ENCODE results near the gene ARHGAP5.
"Not testable (repeated sequence)": the region's sequence is repeated elsewhere in the genome, so short reads cannot be mapped to it uniquely, and the experiment has no call there.

ARHGAP5 gene

GRCh38 chr14:32087907-32088306 is 10.8 kb downstream of the ARHGAP5 start:
- no peak for TF ChIP-seq TAF1 (IDR thresholded peaks at IDR 0.05; ENCODE audit: borderline replicate concordance, low read depth, low read length)
- TF ChIP-seq POLR2A (IDR thresholded peaks at IDR 0.05; ENCODE audit: low read depth, low read length): no peak
- no peak for TF ChIP-seq POLR2AphosphoS5 (IDR thresholded peaks at IDR 0.05; ENCODE audit: low read depth, low read length)
- FAIRE-seq (no peak), DNase-seq (ENCODE audit: insufficient read length) (no peak)

- DNase-seq (ENCODE audit: insufficient read length) (no peak), FAIRE-seq (no peak)
- TF ChIP-seq POLR2A (IDR thresholded peaks at IDR 0.05; ENCODE audit: low read depth, low read length): no peak
- no peak for TF ChIP-seq POLR2AphosphoS5 (IDR thresholded peaks at IDR 0.05; ENCODE audit: low read depth, low read length)
- no peak for TF ChIP-seq TAF1 (IDR thresholded peaks at IDR 0.05; ENCODE audit: borderline replicate concordance, low read depth, low read length)
These were observed 13.6 kb downstream of the ARHGAP5 start for GRCh38 chr14:32090686-32091085.

- TF ChIP-seq POLR2A (IDR thresholded peaks at IDR 0.05; ENCODE audit: low read depth, low read length) (no peak), POLR2AphosphoS5 (IDR thresholded peaks at IDR 0.05; ENCODE audit: low read depth, low read length) (no peak), TAF1 (IDR thresholded peaks at IDR 0.05; ENCODE audit: borderline replicate concordance, low read depth, low read length) (no peak)
- no peak for FAIRE-seq
- DNase-seq (ENCODE audit: insufficient read length): no peak
These were observed 22.4 kb downstream of the ARHGAP5 start for GRCh38 chr14:32099473-32099872.

DNA sequence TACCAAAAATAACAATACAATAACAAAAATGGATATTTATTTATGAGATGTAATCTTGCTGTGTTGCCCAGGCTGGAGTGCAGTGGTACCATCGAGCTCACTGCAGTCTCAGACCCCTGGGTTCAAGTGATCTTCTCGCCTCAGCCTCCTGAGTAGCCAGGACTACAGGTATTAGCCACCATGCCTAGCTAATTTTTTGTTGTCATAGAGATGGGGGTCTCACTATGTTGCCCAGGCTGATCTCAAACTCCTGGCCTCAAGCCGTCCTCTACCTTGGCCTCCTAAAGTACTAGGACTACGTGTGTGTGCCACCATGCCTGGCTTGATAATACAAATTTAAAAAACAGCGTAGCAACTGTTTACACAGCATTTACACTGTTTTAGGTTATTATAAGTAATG is 23.1 kb downstream of the ARHGAP5 start:
- TF ChIP-seq POLR2AphosphoS5 (IDR thresholded peaks at IDR 0.05; ENCODE audit: low read depth, low read length) (no peak), TAF1 (IDR thresholded peaks at IDR 0.05; ENCODE audit: borderline replicate concordance, low read depth, low read length) (no peak), POLR2A (IDR thresholded peaks at IDR 0.05; ENCODE audit: low read depth, low read length) (no peak)
- DNase-seq (ENCODE audit: insufficient read length): no peak
- no peak for FAIRE-seq

GRCh38 chr14:32102152-32102787 is 25.2 kb downstream of the ARHGAP5 start:
- DNase-seq (ENCODE audit: insufficient read length) (no peak), FAIRE-seq (no peak)

DNA sequence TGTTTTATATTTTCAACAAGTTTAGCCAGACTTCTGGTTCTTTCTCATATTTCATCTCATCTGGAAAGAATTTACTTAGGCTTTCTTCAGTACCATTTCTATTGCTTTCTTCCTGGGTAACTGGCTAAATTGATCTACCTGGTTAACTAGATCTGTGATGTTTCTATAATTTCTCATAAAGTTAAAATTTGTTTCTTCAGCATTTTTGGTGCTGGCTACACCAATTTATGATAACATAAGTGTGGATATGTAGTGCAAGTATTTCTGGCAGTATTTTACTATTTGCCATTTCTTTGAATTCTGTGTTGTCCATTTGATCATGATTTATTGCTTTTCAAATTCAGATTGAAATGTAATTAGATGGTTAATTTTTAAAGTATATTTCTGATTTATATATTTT is 25.9 kb downstream of the ARHGAP5 start:
- no peak for FAIRE-seq
- TF ChIP-seq POLR2A (IDR thresholded peaks at IDR 0.05; ENCODE audit: low read depth, low read length): no peak
- TF ChIP-seq POLR2AphosphoS5 (IDR thresholded peaks at IDR 0.05; ENCODE audit: low read depth, low read length): no peak
- no peak for TF ChIP-seq TAF1 (IDR thresholded peaks at IDR 0.05; ENCODE audit: borderline replicate concordance, low read depth, low read length)
- no peak for DNase-seq (ENCODE audit: insufficient read length)

More at GRCh38 chr14:32102152-32102787, 25.2 kb downstream of the ARHGAP5 start:
- TF ChIP-seq POLR2A (IDR thresholded peaks at IDR 0.05; ENCODE audit: low read depth, low read length): no peak
- TF ChIP-seq POLR2AphosphoS5 (IDR thresholded peaks at IDR 0.05; ENCODE audit: low read depth, low read length): no peak
- no peak for TF ChIP-seq TAF1 (IDR thresholded peaks at IDR 0.05; ENCODE audit: borderline replicate concordance, low read depth, low read length)

DNA sequence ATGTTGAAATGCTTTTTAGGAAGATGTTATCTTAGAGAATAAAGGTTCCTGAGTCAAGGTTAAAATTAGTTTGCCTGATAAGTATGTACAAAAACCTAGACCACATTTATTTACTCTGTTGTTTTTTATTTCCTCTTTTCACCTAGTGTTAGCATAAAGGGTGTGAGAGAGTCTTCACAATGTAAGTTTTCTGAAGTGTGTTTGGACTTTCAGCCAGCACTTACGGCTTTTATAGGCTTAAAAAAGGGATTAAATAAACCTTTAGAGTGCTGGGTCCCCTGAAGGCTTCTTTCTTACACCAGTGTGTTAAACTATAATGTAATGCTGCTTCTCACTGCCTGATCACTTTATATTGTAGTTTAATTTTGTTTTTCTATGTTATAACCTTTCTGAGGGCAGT is 27.2 kb downstream of the ARHGAP5 start:
- TF ChIP-seq POLR2AphosphoS5 (IDR thresholded peaks at IDR 0.05; ENCODE audit: low read depth, low read length) (no peak), TAF1 (IDR thresholded peaks at IDR 0.05; ENCODE audit: borderline replicate concordance, low read depth, low read length) (no peak), POLR2A (IDR thresholded peaks at IDR 0.05; ENCODE audit: low read depth, low read length) (no peak)
- FAIRE-seq (no peak), DNase-seq (ENCODE audit: insufficient read length) (no peak)

DNA sequence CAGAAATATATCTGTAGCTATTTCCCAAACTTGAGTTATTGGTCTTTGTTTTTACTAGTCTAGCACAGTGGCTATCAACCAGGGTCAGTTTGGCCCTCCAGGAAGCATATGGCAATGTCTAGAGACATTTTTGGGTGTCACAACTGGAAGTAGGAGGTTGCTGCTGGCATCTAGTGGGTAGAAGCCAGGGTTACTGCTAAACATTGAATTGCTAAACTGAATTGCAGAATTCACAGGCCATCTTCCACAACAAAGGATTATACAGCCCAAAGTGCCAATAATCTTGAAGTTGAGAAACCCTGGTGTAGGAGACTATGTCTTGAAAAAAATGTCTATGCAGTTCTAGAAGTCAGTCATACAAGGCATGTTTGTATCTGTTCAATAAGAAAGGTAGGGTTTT is 27.7 kb downstream of the ARHGAP5 start:
- TF ChIP-seq TAF1 (IDR thresholded peaks at IDR 0.05; ENCODE audit: borderline replicate concordance, low read depth, low read length) (no peak), POLR2AphosphoS5 (IDR thresholded peaks at IDR 0.05; ENCODE audit: low read depth, low read length) (no peak), POLR2A (IDR thresholded peaks at IDR 0.05; ENCODE audit: low read depth, low read length) (no peak)
- no peak for FAIRE-seq

DNA sequence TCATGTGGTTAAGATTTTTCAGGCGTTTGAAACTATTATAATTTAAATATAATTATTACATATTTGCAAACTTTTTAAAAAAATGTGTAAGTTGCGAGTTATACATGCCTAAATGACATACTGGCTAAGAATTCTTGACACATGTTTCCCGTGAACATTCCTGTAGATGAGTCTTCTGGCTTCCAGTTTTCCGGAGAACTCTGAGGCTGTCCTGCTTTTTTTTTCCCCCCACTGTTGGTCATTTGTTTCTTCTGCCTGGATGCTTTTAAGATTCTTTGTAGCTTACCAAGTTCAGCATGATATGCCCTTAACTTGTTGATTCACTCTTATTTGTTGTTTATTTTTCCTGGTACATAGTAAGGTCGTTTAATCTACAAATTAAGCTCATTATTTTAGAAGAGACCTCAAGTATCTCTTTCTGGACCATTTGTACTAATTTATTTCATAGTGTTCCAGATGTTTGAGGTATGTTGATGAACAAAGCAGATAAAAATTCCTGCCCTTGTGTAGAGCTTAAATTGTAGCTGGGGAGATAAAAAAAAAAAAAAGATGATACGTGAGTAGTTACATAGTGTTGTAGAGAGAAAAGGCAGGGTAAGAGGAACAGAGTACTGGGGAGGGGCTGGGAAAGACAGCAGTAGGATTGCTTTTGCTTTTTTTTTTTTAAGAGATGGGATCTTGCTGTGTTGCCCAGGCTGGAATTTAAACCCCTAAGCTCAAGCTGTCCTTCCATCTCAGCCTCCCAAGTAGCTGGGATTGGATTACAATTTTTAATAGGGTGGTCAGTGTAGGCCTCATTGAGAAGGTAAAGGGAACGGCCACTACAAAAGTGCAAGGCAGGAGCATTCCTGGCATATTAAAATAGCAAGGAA is 32.8 kb downstream of the ARHGAP5 start:
- FAIRE-seq: no peak
- DNase-seq (ENCODE audit: insufficient read length): no peak
- TF ChIP-seq TAF1 (IDR thresholded peaks at IDR 0.05; ENCODE audit: borderline replicate concordance, low read depth, low read length): no peak
- TF ChIP-seq POLR2A (IDR thresholded peaks at IDR 0.05; ENCODE audit: low read depth, low read length): no peak

More for the DNA sequence above, 27.7 kb downstream of the ARHGAP5 start:
- no peak for DNase-seq (ENCODE audit: insufficient read length)

- DNase-seq (ENCODE audit: insufficient read length) (no peak), FAIRE-seq (no peak)
- TF ChIP-seq TAF1 (IDR thresholded peaks at IDR 0.05; ENCODE audit: borderline replicate concordance, low read depth, low read length) (no peak), POLR2AphosphoS5 (IDR thresholded peaks at IDR 0.05; ENCODE audit: low read depth, low read length) (no peak), POLR2A (IDR thresholded peaks at IDR 0.05; ENCODE audit: low read depth, low read length) (no peak)
These were observed 33.4 kb downstream of the ARHGAP5 start for GRCh38 chr14:32110548-32110896.

DNA sequence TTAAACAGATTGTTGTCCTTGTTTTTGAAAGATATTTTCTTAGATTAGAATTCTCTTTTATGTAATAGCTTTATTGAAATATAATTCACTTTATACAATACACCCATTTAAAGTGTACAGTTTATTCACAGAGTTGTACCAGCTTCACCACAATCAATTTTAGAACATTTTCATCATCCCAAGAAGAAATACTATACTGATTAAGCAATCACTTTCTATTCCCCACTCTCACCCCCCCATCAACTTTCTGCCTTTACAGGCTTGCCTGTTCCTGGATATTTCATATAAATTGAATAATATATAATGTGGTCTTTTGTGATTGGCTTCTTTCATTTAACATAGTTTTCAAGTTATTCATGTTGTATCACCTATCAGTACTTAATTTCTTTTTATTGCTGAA is 44.4 kb downstream of the ARHGAP5 start:
- DNase-seq (ENCODE audit: insufficient read length) (no peak), FAIRE-seq (no peak)
- TF ChIP-seq POLR2AphosphoS5 (IDR thresholded peaks at IDR 0.05; ENCODE audit: low read depth, low read length) (no peak), POLR2A (IDR thresholded peaks at IDR 0.05; ENCODE audit: low read depth, low read length) (no peak), TAF1 (IDR thresholded peaks at IDR 0.05; ENCODE audit: borderline replicate concordance, low read depth, low read length) (no peak)

- TF ChIP-seq POLR2A (IDR thresholded peaks at IDR 0.05; ENCODE audit: low read depth, low read length): no peak
- no peak for TF ChIP-seq TAF1 (IDR thresholded peaks at IDR 0.05; ENCODE audit: borderline replicate concordance, low read depth, low read length)
- no peak for TF ChIP-seq POLR2AphosphoS5 (IDR thresholded peaks at IDR 0.05; ENCODE audit: low read depth, low read length)
- no peak for FAIRE-seq
- no peak for DNase-seq (ENCODE audit: insufficient read length)
These were observed 44.8 kb downstream of the ARHGAP5 start for GRCh38 chr14:32121948-32122347.

GRCh38 chr14:32126899-32127730 is 50.0 kb downstream of the ARHGAP5 start:
- FAIRE-seq; DNase-seq (ENCODE audit: insufficient read length): not testable (repeated sequence)

DNA sequence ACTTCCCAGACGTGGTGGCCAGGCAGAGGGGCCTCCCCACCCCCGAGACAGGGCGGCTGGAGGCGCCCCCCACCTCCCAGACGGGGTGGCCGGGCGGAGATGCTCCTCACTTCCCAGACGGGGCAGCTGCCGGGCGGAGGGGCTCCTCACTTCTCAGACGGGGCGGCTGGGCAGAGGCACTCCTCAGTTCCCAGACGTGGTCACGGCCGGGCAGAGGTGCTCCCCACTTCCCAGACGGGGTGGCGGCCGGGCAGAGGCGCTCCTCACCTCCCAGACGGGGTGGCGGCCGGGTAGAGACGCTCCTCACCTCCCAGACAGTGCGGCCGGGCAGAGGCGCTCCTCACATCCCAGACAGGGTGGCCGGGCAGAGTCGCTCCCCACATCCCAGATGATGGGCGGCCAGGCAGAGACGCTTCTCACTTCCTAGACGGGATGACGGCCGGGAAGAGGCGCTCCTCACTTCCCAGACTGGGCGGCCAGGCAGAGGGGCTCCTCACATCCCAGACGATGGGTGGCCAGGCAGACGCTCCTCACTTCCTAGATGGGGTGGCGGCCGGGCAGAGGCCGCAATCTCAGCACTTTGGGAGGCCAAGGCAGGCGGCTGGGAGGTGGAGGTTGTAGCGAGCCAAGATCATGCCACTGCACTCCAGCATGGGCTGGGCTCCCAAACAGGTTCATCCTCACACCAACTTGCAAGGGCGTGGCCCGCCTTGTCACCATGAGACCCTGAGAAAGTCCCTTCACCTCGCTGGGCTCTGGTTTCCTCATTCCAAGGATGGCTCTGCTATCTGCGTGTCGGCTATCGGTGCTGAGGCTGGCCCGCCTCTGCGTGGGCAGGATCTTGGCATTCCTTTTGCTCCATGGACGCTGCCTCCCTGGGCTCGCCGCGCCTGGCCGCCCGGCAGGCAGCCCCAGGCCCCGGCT is 50.9 kb downstream of the ARHGAP5 start:
- FAIRE-seq; DNase-seq (ENCODE audit: insufficient read length): not testable (repeated sequence)

Measured in GM12892 (cell line).